Caco-2 (cell line): ENCODE measurements around the gene SORCS2. TPM values are rescaled to one million over a fixed set of nuclear protein-coding genes. Genes with fewer than 3 reads are reported as not detected.

Experiments
- BruUV-seq: library from RNA; stranded (reverse); fragments of 400-500 nt; replicated peaks from 2 replicates; lab custom pipeline; 2021; lab: Mats Ljungman, UMichigan
- CTCF ChIA-PET: fragments of 300-600 bp; sonication (Branson Sonifier 250); formaldehyde crosslinking; loops from one replicate; lab custom pipeline; 2022; ENCODE audit warnings: antibody characterized with exemption; lab: Charles Lee
- POLR2A ChIA-PET: fragments of 300-600 bp; sonication (Branson Sonifier 250); formaldehyde crosslinking; loops from one replicate; lab custom pipeline; 2022; ENCODE audit warnings: antibody characterized with exemption; lab: Charles Lee
- DNase-seq, 2 experiments: peaks; one replicate each; pipeline versions ENCODE4 v3.0.0 to v3.0.0-alpha.2; 2020 to 2022
- H3K27me3 ChIP-seq: replicated peaks from 2 replicates; pipeline ENCODE4 v1.6.0; 2011; ENCODE audit warnings: low read length; ENCODE audit not compliant: control insufficient read depth, insufficient read depth
- H3K36me3 ChIP-seq: 2 replicates; pipeline ENCODE4 v1.5.1; 2011; ENCODE audit warnings: low read length; ENCODE audit not compliant: control insufficient read depth, insufficient read depth
- H3K4me1 ChIP-seq: fragments of 250-450 bp; sonication (Bioruptor Pico); 2 replicates; pipeline ENCODE4 v1.5.1; 2020; ENCODE audit warnings: mild to moderate bottlenecking
- H3K4me3 ChIP-seq: 2 replicates; pipeline ENCODE4 v1.5.1; 2011; ENCODE audit warnings: low read depth, mild to moderate bottlenecking, control low read depth, low read length
- H3K9me3 ChIP-seq: fragments of 250-450 bp; sonication (Bioruptor Pico); 2 replicates; pipeline ENCODE4 v1.5.1; 2020; ENCODE audit warnings: mild to moderate bottlenecking, moderate library complexity
- H3K27ac Mint-ChIP-seq: one replicate; pipeline ENCODE4 v1.8.0; 2022; ENCODE audit warnings: mixed read lengths; ENCODE audit not compliant: unreplicated experiment
- H3K27me3 Mint-ChIP-seq: one replicate; pipeline ENCODE4 v1.8.0; 2022; ENCODE audit warnings: mixed read lengths; ENCODE audit not compliant: insufficient read depth, unreplicated experiment
- H3K36me3 Mint-ChIP-seq: one replicate; pipeline ENCODE4 v1.8.0; 2022; ENCODE audit warnings: mild to moderate bottlenecking, mixed read lengths; ENCODE audit not compliant: insufficient read depth, unreplicated experiment
- H3K4me1 Mint-ChIP-seq: one replicate; pipeline ENCODE4 v1.8.0; 2022; ENCODE audit warnings: low read depth, mixed read lengths; ENCODE audit not compliant: unreplicated experiment
- H3K4me3 Mint-ChIP-seq: one replicate; pipeline ENCODE4 v1.8.0; 2022; ENCODE audit warnings: mild to moderate bottlenecking, moderate library complexity, mixed read lengths; ENCODE audit not compliant: unreplicated experiment
- H3K9me3 Mint-ChIP-seq: one replicate; pipeline ENCODE4 v1.8.0; 2022; ENCODE audit warnings: mixed read lengths; ENCODE audit not compliant: unreplicated experiment
- CTCF ChIP-seq, 2 experiments: fragments of 200-600 bp in 1 of 2; IDR thresholded peaks; 1 replicate in 1 of 2; 2 replicates in 1 of 2; pipeline versions ENCODE4 v1.5.1 to v1.8.0; 2011 to 2022; ENCODE audit warnings: antibody characterized with exemption in 1 of 2, control low read depth in 1 of 2, inconsistent platforms in 1 of 2, low read depth in 1 of 2, low read length in 1 of 2, mild to moderate bottlenecking in 1 of 2, moderate library complexity in 1 of 2; ENCODE audit not compliant: insufficient read depth in 1 of 2, severe bottlenecking in 1 of 2, unreplicated experiment in 1 of 2
- intact Hi-C: fragments of 100-400 bp; cut with micrococcal nuclease; formaldehyde crosslinking; loops from one replicate; pipeline ENCODE4 v1.10.0; 2022; ENCODE audit not compliant: unreplicated experiment
- total RNA-seq: library from RNA; stranded (reverse); gene quantifications from 2 replicates; pipeline ENCODE4 v1.2.3, GENCODE V29; 2022

The SORCS2 gene
- total RNA-seq, 1 experiment from 2014 or later, result 1.6 TPM

GRCh38 chr4:7507381-7507780 is 315.0 kb downstream of the SORCS2 start:
- ChIA-PET POLR2A (no interaction called here), CTCF (no interaction called here)
- intact Hi-C loops, result no loop called here
- Mint-ChIP-seq H3K9me3 (no peaks in the 10 kb centered on the region), H3K27me3 (peaks cover 4% of the 10 kb centered on the region), H3K36me3 (no peaks in the 10 kb centered on the region), H3K4me1 (no peaks in the 10 kb centered on the region), H3K27ac (no peak overlapping the region), H3K4me3 (no peak overlapping the region)
- H3K9me3 ChIP-seq, result no peaks in the 10 kb centered on the region
- H3K36me3 ChIP-seq, result no peaks in the 10 kb centered on the region
- no peaks in the 10 kb centered on the region for H3K27me3 ChIP-seq
- H3K4me3 ChIP-seq, result no peak overlapping the region
- H3K4me1 ChIP-seq, result no peaks in the 10 kb centered on the region
- TF ChIP-seq CTCF (IDR thresholded peaks at IDR 0.05; ENCODE audit: insufficient read depth in 1 of 2, low read depth in 1 of 2, low read length in 1 of 2, severe bottlenecking in 1 of 2, unreplicated experiment in 1 of 2), result no peak
- no peak for DNase-seq
- no TSS peak for BruUV-seq

- Histone ChIP-seq H3K27me3 (no peaks in the 10 kb centered on the region), H3K36me3 (no peaks in the 10 kb centered on the region), H3K4me3 (no peak overlapping the region), H3K4me1 (peaks cover 3% of the 10 kb centered on the region), H3K9me3 (no peaks in the 10 kb centered on the region)
- Mint-ChIP-seq H3K9me3 (no peaks in the 10 kb centered on the region), H3K4me3 (no peak overlapping the region), H3K36me3 (no peaks in the 10 kb centered on the region), H3K27me3 (peaks cover 4% of the 10 kb centered on the region), H3K4me1 (peaks cover 7% of the 10 kb centered on the region), H3K27ac (no peak overlapping the region)
- POLR2A ChIA-PET, result no interaction called here
- no peak for TF ChIP-seq CTCF (IDR thresholded peaks at IDR 0.05; ENCODE audit: insufficient read depth in 1 of 2, low read depth in 1 of 2, low read length in 1 of 2, severe bottlenecking in 1 of 2, unreplicated experiment in 1 of 2)
- intact Hi-C loops, result no loop called here
- no TSS peak for BruUV-seq
- no peak for DNase-seq
- CTCF ChIA-PET, result no interaction called here
These were observed 317.7 kb downstream of the SORCS2 start for GRCh38 chr4:7510066-7510465.

DNA sequence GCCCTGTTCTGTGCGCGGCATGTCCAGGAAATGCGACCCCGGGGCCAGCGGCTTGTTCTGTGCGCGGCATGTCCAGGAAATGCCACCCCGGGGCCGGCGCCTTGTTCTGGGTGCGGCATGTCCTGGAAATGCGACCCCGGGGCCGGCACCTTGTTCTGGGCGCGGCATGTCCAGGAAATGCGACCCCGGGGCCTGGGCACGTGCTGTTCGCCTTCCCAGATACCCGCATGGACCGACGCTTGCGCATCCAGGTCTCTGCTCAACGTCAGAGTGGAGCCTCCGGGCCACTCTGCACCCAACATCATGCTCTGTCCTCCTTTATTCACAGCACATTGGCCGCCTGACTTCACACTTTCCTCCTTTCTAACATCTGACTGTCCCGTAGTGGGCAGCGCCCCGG is 318.2 kb downstream of the SORCS2 start:
- Mint-ChIP-seq H3K36me3 (no peaks in the 10 kb centered on the region), H3K4me1 (peaks cover 7% of the 10 kb centered on the region), H3K9me3 (no peaks in the 10 kb centered on the region), H3K27ac (no peak overlapping the region), H3K4me3 (no peak overlapping the region), H3K27me3 (peaks cover 4% of the 10 kb centered on the region)
- H3K9me3 ChIP-seq, result no peaks in the 10 kb centered on the region
- H3K4me3 ChIP-seq, result no peak overlapping the region
- no TSS peak for BruUV-seq
- TF ChIP-seq CTCF (IDR thresholded peaks at IDR 0.05; ENCODE audit: insufficient read depth in 1 of 2, low read depth in 1 of 2, low read length in 1 of 2, severe bottlenecking in 1 of 2, unreplicated experiment in 1 of 2), result no peak
- H3K27me3 ChIP-seq, result no peaks in the 10 kb centered on the region
- ChIA-PET CTCF (no interaction called here), POLR2A (no interaction called here)
- DNase-seq, result no peak
- intact Hi-C loops, result no loop called here
- peaks cover 8% of the 10 kb centered on the region for H3K4me1 ChIP-seq
- H3K36me3 ChIP-seq, result no peaks in the 10 kb centered on the region
